ENCODE results near the gene TMOD1.
"Not testable (repeated sequence)": the region's sequence is repeated elsewhere in the genome, so short reads cannot be mapped to it uniquely, and the experiment has no call there.

Gene TMOD1

GRCh38 chr9:97568461-97569275, 67.2 kb downstream of the TMOD1 start:
- in situ Hi-C loops (cut with HindIII; ENCODE audit: low sequenced_read_pairs), result no loop called here
- no peak for TF ChIP-seq CTCF (IDR thresholded peaks at IDR 0.05; ENCODE audit: low read depth, low read length)
- DNase-seq (ENCODE audit: low read depth, low spot score), result no peak
- no peak overlapping the region for H3K4me3 ChIP-seq (ENCODE audit: low read depth, low read length)

- no peak for DNase-seq (ENCODE audit: low read depth, low spot score)
- TF ChIP-seq CTCF (IDR thresholded peaks at IDR 0.05; ENCODE audit: low read depth, low read length), result no peak
- in situ Hi-C loops (cut with HindIII; ENCODE audit: low sequenced_read_pairs), result no loop called here
- H3K4me3 ChIP-seq (ENCODE audit: low read depth, low read length), result no peak overlapping the region
Observed at GRCh38 chr9:97570899-97571298, 69.4 kb downstream of the TMOD1 start.

GRCh38 chr9:97571664-97572063, 70.2 kb downstream of the TMOD1 start:
- in situ Hi-C loops (cut with HindIII; ENCODE audit: low sequenced_read_pairs), result no loop called here
- H3K4me3 ChIP-seq (ENCODE audit: low read depth, low read length), result no peak overlapping the region
- DNase-seq (ENCODE audit: low read depth, low spot score), result no peak
- no peak for TF ChIP-seq CTCF (IDR thresholded peaks at IDR 0.05; ENCODE audit: low read depth, low read length)

GRCh38 chr9:97572196-97572891, 70.9 kb downstream of the TMOD1 start:
- no peak for DNase-seq (ENCODE audit: low read depth, low spot score)
- no peak for TF ChIP-seq CTCF (IDR thresholded peaks at IDR 0.05; ENCODE audit: low read depth, low read length)
- in situ Hi-C loops (cut with HindIII; ENCODE audit: low sequenced_read_pairs), result no loop called here
- H3K4me3 ChIP-seq (ENCODE audit: low read depth, low read length), result no peak overlapping the region

GRCh38 chr9:97572892-97573365, 71.5 kb downstream of the TMOD1 start:
- no peak for DNase-seq (ENCODE audit: low read depth, low spot score)
- no peak overlapping the region for H3K4me3 ChIP-seq (ENCODE audit: low read depth, low read length)
- no peak for TF ChIP-seq CTCF (IDR thresholded peaks at IDR 0.05; ENCODE audit: low read depth, low read length)
- in situ Hi-C loops (cut with HindIII; ENCODE audit: low sequenced_read_pairs), result no loop called here

GRCh38 chr9:97573482-97574073, 72.1 kb downstream of the TMOD1 start:
- no peak overlapping the region for H3K4me3 ChIP-seq (ENCODE audit: low read depth, low read length)
- in situ Hi-C loops (cut with HindIII; ENCODE audit: low sequenced_read_pairs), result no loop called here
- DNase-seq (ENCODE audit: low read depth, low spot score), result no peak
- TF ChIP-seq CTCF (IDR thresholded peaks at IDR 0.05; ENCODE audit: low read depth, low read length), result no peak

- H3K4me3 ChIP-seq (ENCODE audit: low read depth, low read length); DNase-seq (ENCODE audit: low read depth, low spot score); in situ Hi-C loops (cut with HindIII; ENCODE audit: low sequenced_read_pairs): not testable (repeated sequence)
Observed at GRCh38 chr9:97574101-97574571, 72.7 kb downstream of the TMOD1 start.

- in situ Hi-C loops (cut with HindIII; ENCODE audit: low sequenced_read_pairs); H3K4me3 ChIP-seq (ENCODE audit: low read depth, low read length); DNase-seq (ENCODE audit: low read depth, low spot score): not testable (repeated sequence)
Observed at GRCh38 chr9:97574921-97575672, 73.6 kb downstream of the TMOD1 start.
